ENCODE results near the gene CHMP2A. TPM values are rescaled to one million over a fixed set of nuclear protein-coding genes. Genes with fewer than 3 reads are reported as not detected.

The CHMP2A gene
- total and polyA plus RNA-seq, 2 of the 8 experiments (the other 6 are each of a cell fraction or from before 2014, with no cell fraction given) = 70.0 to 132 TPM

DNA sequence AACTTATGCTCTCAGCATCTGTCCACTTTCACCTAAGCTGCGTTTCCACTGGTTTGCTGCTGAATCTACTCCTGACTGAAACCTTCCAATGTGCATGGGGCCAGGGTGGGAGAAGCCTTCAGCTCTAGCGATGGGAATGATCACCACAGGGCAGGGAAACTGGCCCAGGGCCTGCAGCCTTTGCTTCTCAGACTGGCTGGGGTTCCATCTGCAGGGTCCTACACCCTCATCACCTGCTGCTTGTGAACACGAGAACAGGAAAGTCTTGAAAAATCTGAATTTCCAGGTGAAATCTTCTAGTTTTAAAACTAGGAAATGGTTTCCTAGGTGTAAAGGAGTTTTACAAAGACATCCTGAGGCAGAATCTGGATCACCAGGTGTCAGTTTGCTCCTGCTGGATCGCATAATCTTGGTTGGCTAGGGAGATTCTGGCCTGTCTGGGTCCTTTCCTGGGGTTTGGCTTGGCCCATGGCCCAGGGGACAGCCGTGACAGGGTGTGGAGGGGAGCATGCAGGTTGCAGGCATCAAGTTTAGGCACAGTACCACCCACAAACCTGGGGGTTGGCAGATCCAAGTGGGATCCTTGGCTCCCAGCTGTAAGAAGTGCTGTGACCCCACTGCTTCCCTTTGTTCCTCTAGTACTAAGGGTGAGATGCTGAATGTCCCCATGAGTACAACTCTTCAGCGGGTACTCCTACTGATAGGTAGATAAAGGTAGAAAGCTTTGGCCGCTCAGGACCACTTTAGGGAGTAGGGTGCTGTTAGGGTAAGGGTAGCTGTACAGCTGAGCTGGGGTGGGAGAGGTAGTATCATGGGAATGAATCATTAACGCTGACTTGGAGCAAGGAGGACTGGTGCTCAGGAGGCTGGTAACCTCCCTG, 5.3 kb upstream of the CHMP2A start:
- FAIRE-seq = no peak

More for the DNA sequence above, 5.3 kb upstream of the CHMP2A start:
- Histone ChIP-seq H3K4ac (replicated peaks; ENCODE audit: insufficient read length, low read depth, low read length) (peak overlapping the region; percentile 37), H3K23ac (ENCODE audit: insufficient read length) (no peak overlapping the region), H3K79me2 (ENCODE audit: control insufficient read depth in 1 of 2, insufficient read depth in 2 of 2, low read length in 2 of 2) (peaks cover 7 to 19% of the 10 kb centered on the region in 2 experiments), H3K56ac (replicated peaks; ENCODE audit: insufficient read length, low read depth, low read length) (peak overlapping the region; percentile 81), H2BK15ac (ENCODE audit: low read length) (peak overlapping the region; percentile 14; the same call in 1 of the 2 replicates), H2AFZ (ENCODE audit: low read length) (no peak overlapping the region), H3K27me3 (replicated peaks in 1 of 4; ENCODE audit: control insufficient read depth in 3 of 4, extremely low read depth in 1 of 4, insufficient read depth in 3 of 4, low read length in 3 of 4) (peaks cover 0 to 16% (median 6%) of the 10 kb centered on the region in 4 experiments; a peak in 4 of 7 replicates), H3K36me3 (ENCODE audit: control insufficient read depth in 2 of 4, insufficient read depth in 4 of 4, low read length in 3 of 4) (peaks cover 6 to 15% (median 10%) of the 10 kb centered on the region in 4 experiments), H4K20me1 (replicated peaks in 1 of 2; ENCODE audit: control insufficient read depth in 1 of 2, insufficient read depth in 2 of 2, low read length in 2 of 2) (peaks cover 0 to 7% of the 10 kb centered on the region in 2 experiments), H4K91ac (replicated peaks; ENCODE audit: insufficient read length, low read length) (peak overlapping the region; percentile 27), H3K9me3 (ENCODE audit: insufficient read depth in 2 of 2, low read depth in 1 of 2, low read length in 1 of 2) (no peaks in the 10 kb centered on the region), H3K79me1 (ENCODE audit: low read depth, low read length) (no peaks in the 10 kb centered on the region; the same call in 1 of the 2 replicates), H2BK20ac (ENCODE audit: low read length) (no peak overlapping the region), H2BK5ac (ENCODE audit: low read depth, low read length) (peak overlapping the region; percentile 21; the same call in 1 of the 2 replicates), H2BK12ac (ENCODE audit: low read depth, low read length) (0 out of 2 replicates have a peak overlapping the region, but pooled peaks have one; percentile 13), H2BK120ac (replicated peaks; ENCODE audit: low read depth, low read length) (no peak overlapping the region), H3K4me1 (replicated peaks in 1 of 4; ENCODE audit: control insufficient read depth in 3 of 4, insufficient read depth in 4 of 4, low read length in 3 of 4) (peaks cover 0 to 38% (median 16%) of the 10 kb centered on the region in 4 experiments; a peak in 6 of 7 replicates), H2AK5ac (ENCODE audit: low read depth, low read length) (peak overlapping the region; percentile 75), H3K4me3 (ENCODE audit: extremely low read depth in 1 of 4, insufficient read depth in 2 of 4, low read depth in 3 of 4, low read length in 4 of 4) (peak overlapping the region; percentile 76 to 97 (median 86)), H3K27ac (ENCODE audit: low read depth, low read length) (peak overlapping the region; percentile 94), H4K5ac (ENCODE audit: insufficient read length, low read depth, low read length) (peak overlapping the region; percentile 89), H3K9ac (replicated peaks in 1 of 4; ENCODE audit: extremely low read depth in 1 of 4, low read depth in 3 of 4, low read length in 3 of 4) (peak overlapping the region; percentile 38 to 99 (median 90)), H3K4me2 (ENCODE audit: insufficient read depth in 1 of 2, low read depth in 2 of 2, low read length in 2 of 2) (peak overlapping the region; percentile 78 to 96), H3K18ac (ENCODE audit: extremely low read depth, low read length) (no peak overlapping the region; the same call in 1 of the 2 replicates), H3K14ac (ENCODE audit: insufficient read length) (no peak overlapping the region), H3K23me2 (ENCODE audit: low read depth, low read length) (peaks cover 26% of the 10 kb centered on the region), H4K8ac (ENCODE audit: extremely low read depth, insufficient read depth, low read length) (peak overlapping the region; percentile 81)
- no peak for TF ChIP-seq NANOG (IDR thresholded peaks at IDR 0.05; ENCODE audit: insufficient read depth, low read depth, low read length, poor library complexity, severe bottlenecking)
- TF ChIP-seq POLR2A (IDR thresholded peaks at IDR 0.05; ENCODE audit: control extremely low read depth in 1 of 2, low read depth in 2 of 2, low read length in 2 of 2) = peak in 1 of 2 experiments; percentile 25; a peak in 1 of 3 replicates
- no peak for TF ChIP-seq RBBP5 (IDR thresholded peaks at IDR 0.05; ENCODE audit: borderline replicate concordance, low read depth, low read length)
- WGBS, 2 experiments (ENCODE audit: extremely low coverage in 1 of 2, insufficient coverage in 1 of 2, insufficient read length in 1 of 2, insufficient replicate concordance in 2 of 2, low coverage in 1 of 2, low lambda C conversion rate in 2 of 2, missing lambda C conversion rate in 1 of 2) = 90% methylated on average over 8 of the region's 8 CpGs; no CpG with 5 or more reads in 1 of the 2 experiments
- ChIA-PET CTCF (ENCODE audit: partially characterized antibody) (interaction anchor here (1.0 to 7.3 kb wide), 5 partner anchors 15 to 41 kb away, joined by 3 to 35 read pairs (median 7); partner anchors contain the start of gene ZBTB45), POLR2A (ENCODE audit: partially characterized antibody) (interaction anchor here (1.0 to 17.2 kb wide), 12 partner anchors 10 to 168 kb away, joined by 3 to 434 read pairs (median 7); partner anchors contain the start of genes CHMP2A, MZF1, RNF225 and SLC27A5)
- no peak for DNase-seq (ENCODE audit: low read depth in 1 of 2, low spot score in 2 of 2)

Data from H1 (cell line).